Hepatocyte (in vitro differentiated cells): ENCODE results near the gene DSG3. TPM values are rescaled to one million over a fixed set of nuclear protein-coding genes. Genes with fewer than 3 reads are reported as not detected.

ENCODE experiments used
- DNase-seq: peaks from one replicate; pipeline ENCODE4 v3.0.0-alpha.2; 2016; ENCODE audit warnings: low spot score
- H2AFZ ChIP-seq: fragments of 200-600 bp; sonication (generic); 2 replicates; pipeline ENCODE4 v1.6.0; 2016; ENCODE audit warnings: antibody characterized with exemption, mild to moderate bottlenecking
- H3K27ac ChIP-seq: fragments of 200-600 bp; sonication (generic); 2 replicates; pipeline ENCODE4 v1.5.1; 2016; ENCODE audit warnings: mild to moderate bottlenecking
- H3K27me3 ChIP-seq: fragments of 200-600 bp; sonication (generic); 2 replicates; pipeline ENCODE4 v1.6.1; 2016
- H3K36me3 ChIP-seq: fragments of 200-600 bp; sonication (generic); replicated peaks from 2 replicates; pipeline ENCODE4 v1.5.1; 2016; ENCODE audit warnings: low read depth; ENCODE audit not compliant: insufficient read depth
- H3K4me1 ChIP-seq: fragments of 200-600 bp; sonication (generic); 2 replicates; pipeline ENCODE4 v1.5.1; 2016; ENCODE audit warnings: mild to moderate bottlenecking, moderate library complexity; ENCODE audit not compliant: insufficient read depth
- H3K4me2 ChIP-seq: fragments of 200-600 bp; sonication (generic); 2 replicates; pipeline ENCODE4 v1.6.0; 2016
- H3K4me3 ChIP-seq: fragments of 200-600 bp; sonication (generic); 2 replicates; pipeline ENCODE4 v1.5.1; 2016; ENCODE audit warnings: mild to moderate bottlenecking
- H3K79me2 ChIP-seq: fragments of 200-600 bp; sonication (generic); 2 replicates; pipeline ENCODE4 v1.6.0; 2017; ENCODE audit warnings: mild to moderate bottlenecking
- H3K9me2 ChIP-seq: fragments of 200-600 bp; sonication (generic); replicated peaks from 2 replicates; pipeline ENCODE4 v1.6.0; 2017; ENCODE audit warnings: mild to moderate bottlenecking; ENCODE audit not compliant: insufficient read depth
- H3K9me3 ChIP-seq: fragments of 200-600 bp; sonication (generic); 2 replicates; pipeline ENCODE4 v1.5.1; 2016; ENCODE audit warnings: low read depth, mild to moderate bottlenecking
- H4K20me1 ChIP-seq: fragments of 200-600 bp; sonication (generic); 2 replicates; pipeline ENCODE4 v1.6.0; 2016; ENCODE audit warnings: mild to moderate bottlenecking; ENCODE audit not compliant: insufficient read depth, poor library complexity, severe bottlenecking
- EZH2 ChIP-seq: fragments of 200-600 bp; sonication (generic); IDR thresholded peaks from 2 replicates; pipeline ENCODE4 v1.6.1; 2016; ENCODE audit warnings: antibody characterized with exemption, mild to moderate bottlenecking, borderline replicate concordance
- EZH2phosphoT487 ChIP-seq: fragments of 200-600 bp; sonication (generic); IDR thresholded peaks from one replicate; pipeline ENCODE4 v1.6.1; 2018; ENCODE audit warnings: antibody characterized with exemption, mild to moderate bottlenecking, low read depth, moderate library complexity; ENCODE audit not compliant: unreplicated experiment, severe bottlenecking
- WGBS: methylation state at CpG from one replicate; pipeline ENCODE4 v1.1.6; 2016; ENCODE audit warnings: low lambda C conversion rate; ENCODE audit errors: missing lambda C conversion rate; 5-methylcytosine and 5-hydroxymethylcytosine counted together
- polyA plus RNA-seq: library from polyadenylated mRNA; unstranded; fragments of >200 nt; fragmentation: Nextera tagmentation; extraction: Ambion mirVana; gene quantifications from 2 replicates; pipeline ENCODE4 v1.2.1, GENCODE V29; 2016
- total RNA-seq: library from RNA; depleted of rRNA; stranded (reverse); fragments of >200 nt; gene quantifications from 2 replicates; pipeline ENCODE4 v1.2.3, GENCODE V29; 2014
- TF ChIP-seq, protein P1 (sequence below): fragments of 200-600 bp; sonication (generic); IDR thresholded peaks from 2 replicates; pipeline ENCODE4 v1.5.1; 2016; ENCODE audit warnings: antibody characterized with exemption, mild to moderate bottlenecking; ENCODE audit not compliant: poor library complexity

The DSG3 gene
- total and polyA plus RNA-seq, 2 experiments from 2014 or later: 0.43 TPM; not detected in 1

DNA sequence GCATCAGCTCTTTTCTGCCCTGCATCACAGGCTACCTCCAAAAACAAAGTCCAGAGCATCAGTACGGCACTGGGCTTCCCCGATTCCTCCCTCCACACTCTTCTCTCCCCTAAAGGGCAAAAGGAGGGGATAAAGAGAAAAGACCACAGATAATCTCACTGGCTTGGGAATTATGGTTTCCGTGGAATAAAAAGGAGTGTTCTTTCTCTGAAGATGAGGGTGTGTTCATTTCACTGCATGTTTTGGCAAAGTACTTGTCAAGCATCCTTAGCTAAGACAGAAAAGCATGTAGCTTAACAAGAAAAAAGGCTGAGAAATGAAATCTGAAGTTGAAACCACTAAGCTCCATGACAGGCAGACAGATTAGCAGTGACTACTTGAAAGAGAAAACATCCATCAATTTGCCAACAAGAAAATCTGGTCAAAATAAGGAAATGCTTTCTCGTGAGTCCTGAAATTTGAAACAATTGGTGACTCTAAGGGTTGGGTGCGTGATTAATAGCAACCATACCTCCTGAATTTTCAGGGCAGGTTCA is 20.6 kb upstream of the DSG3 start:
- 61% methylated on average over 5 of the region's 5 CpGs for WGBS
- H3K27ac ChIP-seq: peak overlapping the region; percentile 41
- no peaks in the 10 kb centered on the region for H4K20me1 ChIP-seq
- H3K9me2 ChIP-seq: no peaks in the 10 kb centered on the region
- no peaks in the 10 kb centered on the region for H3K79me2 ChIP-seq
- no peaks in the 10 kb centered on the region for H3K9me3 ChIP-seq
- no peaks in the 10 kb centered on the region for H3K36me3 ChIP-seq
- H3K4me3 ChIP-seq: no peak overlapping the region
- TF ChIP-seq, protein P1, sequence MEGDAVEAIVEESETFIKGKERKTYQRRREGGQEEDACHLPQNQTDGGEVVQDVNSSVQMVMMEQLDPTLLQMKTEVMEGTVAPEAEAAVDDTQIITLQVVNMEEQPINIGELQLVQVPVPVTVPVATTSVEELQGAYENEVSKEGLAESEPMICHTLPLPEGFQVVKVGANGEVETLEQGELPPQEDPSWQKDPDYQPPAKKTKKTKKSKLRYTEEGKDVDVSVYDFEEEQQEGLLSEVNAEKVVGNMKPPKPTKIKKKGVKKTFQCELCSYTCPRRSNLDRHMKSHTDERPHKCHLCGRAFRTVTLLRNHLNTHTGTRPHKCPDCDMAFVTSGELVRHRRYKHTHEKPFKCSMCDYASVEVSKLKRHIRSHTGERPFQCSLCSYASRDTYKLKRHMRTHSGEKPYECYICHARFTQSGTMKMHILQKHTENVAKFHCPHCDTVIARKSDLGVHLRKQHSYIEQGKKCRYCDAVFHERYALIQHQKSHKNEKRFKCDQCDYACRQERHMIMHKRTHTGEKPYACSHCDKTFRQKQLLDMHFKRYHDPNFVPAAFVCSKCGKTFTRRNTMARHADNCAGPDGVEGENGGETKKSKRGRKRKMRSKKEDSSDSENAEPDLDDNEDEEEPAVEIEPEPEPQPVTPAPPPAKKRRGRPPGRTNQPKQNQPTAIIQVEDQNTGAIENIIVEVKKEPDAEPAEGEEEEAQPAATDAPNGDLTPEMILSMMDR: no peak
- no peak for TF ChIP-seq EZH2phosphoT487
- no peak for TF ChIP-seq EZH2
- no peaks in the 10 kb centered on the region for H3K4me1 ChIP-seq
- no peaks in the 10 kb centered on the region for H3K27me3 ChIP-seq
- DNase-seq: no peak
- no peak overlapping the region for H2AFZ ChIP-seq
- peak overlapping the region; percentile 13 for H3K4me2 ChIP-seq

GRCh38 chr18:31428211-31428610 is 19.3 kb upstream of the DSG3 start:
- H2AFZ ChIP-seq: no peak overlapping the region
- DNase-seq: no peak
- H3K36me3 ChIP-seq: no peaks in the 10 kb centered on the region
- no peak overlapping the region for H3K27ac ChIP-seq
- 44% methylated on average over 1 of the region's 1 CpG for WGBS
- no peak for TF ChIP-seq EZH2
- TF ChIP-seq EZH2phosphoT487: no peak
- TF ChIP-seq, protein P1: no peak
- H3K9me2 ChIP-seq: no peaks in the 10 kb centered on the region
- H3K79me2 ChIP-seq: no peaks in the 10 kb centered on the region
- no peak overlapping the region for H3K4me2 ChIP-seq
- no peak overlapping the region for H3K4me3 ChIP-seq
- no peaks in the 10 kb centered on the region for H4K20me1 ChIP-seq
- H3K9me3 ChIP-seq: no peaks in the 10 kb centered on the region
- H3K4me1 ChIP-seq: no peaks in the 10 kb centered on the region
- no peaks in the 10 kb centered on the region for H3K27me3 ChIP-seq

DNA sequence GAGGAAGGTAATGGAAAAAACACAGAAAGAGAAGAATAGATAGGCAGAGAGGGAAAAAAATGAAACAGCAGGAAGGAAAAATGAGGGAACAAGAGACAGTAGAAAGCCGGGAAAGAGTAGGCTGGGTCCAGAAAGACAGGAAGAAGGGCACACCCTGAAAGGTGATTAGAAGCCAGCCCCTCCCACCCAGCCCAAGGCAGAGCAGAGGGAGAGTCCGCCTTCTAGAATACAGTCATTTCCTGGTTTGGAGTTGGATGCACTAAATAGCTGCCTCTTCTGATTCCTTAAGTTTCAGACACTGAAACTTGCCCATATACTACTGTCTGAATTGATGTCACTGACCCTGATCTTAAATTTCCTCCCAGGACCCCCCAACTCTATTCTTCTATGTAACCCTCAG is 17.9 kb upstream of the DSG3 start:
- no peaks in the 10 kb centered on the region for H4K20me1 ChIP-seq
- H3K9me2 ChIP-seq: no peaks in the 10 kb centered on the region
- H3K27ac ChIP-seq: no peak overlapping the region
- DNase-seq: peak; percentile 31
- no peaks in the 10 kb centered on the region for H3K79me2 ChIP-seq
- no peaks in the 10 kb centered on the region for H3K36me3 ChIP-seq
- no peak overlapping the region for H2AFZ ChIP-seq
- no peak overlapping the region for H3K4me3 ChIP-seq
- TF ChIP-seq, protein P1: no peak
- TF ChIP-seq EZH2 (no peak), EZH2phosphoT487 (no peak)
- H3K4me2 ChIP-seq: no peak overlapping the region
- WGBS: 51% methylated on average over 2 of the region's 2 CpGs
- no peaks in the 10 kb centered on the region for H3K9me3 ChIP-seq
- no peaks in the 10 kb centered on the region for H3K27me3 ChIP-seq
- no peaks in the 10 kb centered on the region for H3K4me1 ChIP-seq

GRCh38 chr18:31430072-31430471 is 17.5 kb upstream of the DSG3 start:
- Histone ChIP-seq H4K20me1 (no peaks in the 10 kb centered on the region), H3K36me3 (no peaks in the 10 kb centered on the region), H3K4me3 (no peak overlapping the region), H2AFZ (no peak overlapping the region), H3K4me1 (no peaks in the 10 kb centered on the region), H3K79me2 (no peaks in the 10 kb centered on the region), H3K9me2 (no peaks in the 10 kb centered on the region), H3K27ac (no peak overlapping the region), H3K27me3 (no peaks in the 10 kb centered on the region), H3K9me3 (no peaks in the 10 kb centered on the region), H3K4me2 (no peak overlapping the region)
- TF ChIP-seq EZH2 (no peak), EZH2phosphoT487 (no peak)
- WGBS: 81% methylated on average over 4 of the region's 4 CpGs
- DNase-seq: no peak
